DMS153 treated with DMSO at 0.1 percent for 48 hours (cell line): ENCODE data around the gene FBN1.

Source experiments
- DNase-seq: peaks from one replicate; lab custom pipeline; 2025; ENCODE audit not compliant: unreplicated experiment; lab: John Stamatoyannopoulos, UW

The FBN1 gene

DNA sequence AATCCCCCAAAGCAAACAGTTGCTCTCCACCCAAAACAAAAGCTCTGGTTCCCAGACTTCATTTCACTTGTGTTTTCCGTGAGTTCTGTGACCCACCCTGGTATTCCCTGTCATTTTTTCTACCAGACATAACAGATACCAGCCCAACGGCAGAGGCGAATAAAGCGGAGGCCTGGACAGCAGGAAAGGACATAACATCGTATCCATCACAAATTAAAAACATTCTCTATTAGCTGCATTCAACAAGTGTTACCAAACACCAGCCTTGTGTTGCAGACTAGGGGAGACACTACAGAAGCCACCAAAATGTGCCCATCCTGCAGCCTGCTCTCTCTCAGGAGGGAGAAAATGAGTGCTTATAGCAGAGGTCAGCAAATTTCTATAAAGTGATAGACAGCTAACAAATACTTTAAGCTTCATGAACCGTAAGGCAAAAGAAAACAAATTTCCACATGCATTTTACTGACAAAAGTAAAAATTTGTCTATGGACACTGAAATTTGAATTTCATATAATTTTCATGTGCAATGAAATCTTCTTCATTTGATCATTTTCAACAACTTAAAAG is 7.1 kb upstream of the FBN1 start:
- no peak for DNase-seq

GRCh38 chr15:48650931-48651330 is 5.4 kb upstream of the FBN1 start:
- DNase-seq, result no peak

- no peak for DNase-seq
Observed at GRCh38 chr15:48647962-48648361, 2.5 kb upstream of the FBN1 start.

- no peak for DNase-seq
Observed at GRCh38 chr15:48646331-48646730, 822 bp upstream of the FBN1 start.

DNA sequence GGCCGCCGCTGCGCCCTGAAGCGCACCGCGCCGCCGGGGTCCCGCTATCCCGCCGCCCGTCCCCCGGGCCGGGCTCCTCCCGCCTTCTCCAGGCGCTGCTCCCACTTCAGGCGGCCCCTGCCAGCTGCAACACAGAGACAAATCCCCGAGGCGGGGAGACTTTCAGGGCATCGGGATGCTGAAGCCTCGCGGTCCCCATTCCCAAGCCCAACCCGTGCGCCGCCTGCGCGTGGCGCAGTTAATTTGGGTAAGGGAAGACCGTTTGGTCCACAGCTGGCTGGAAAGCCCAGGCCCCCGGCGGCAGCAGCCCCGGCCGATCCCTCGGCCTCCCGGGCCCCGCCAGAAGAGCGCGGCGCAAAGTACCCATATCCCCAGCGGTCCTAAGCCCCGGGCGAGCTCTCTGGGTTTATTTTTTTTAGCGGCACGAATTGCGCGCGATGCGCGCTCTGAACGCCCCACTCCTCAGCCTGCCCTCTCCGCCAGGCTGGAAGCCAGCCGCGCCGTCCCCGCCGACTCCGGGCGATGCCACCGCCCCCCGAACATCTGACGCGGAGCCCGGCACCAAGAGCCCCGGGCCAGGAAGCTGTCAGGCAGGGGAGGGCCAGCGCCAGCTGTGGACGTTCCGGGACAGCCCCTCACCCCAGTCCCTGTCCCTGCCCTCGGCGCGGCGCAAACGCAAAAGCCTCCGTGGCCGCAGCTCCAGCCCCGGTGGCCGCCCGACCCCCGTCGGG is 517 bp downstream of the FBN1 start:
- DNase-seq, result no peak

DNA sequence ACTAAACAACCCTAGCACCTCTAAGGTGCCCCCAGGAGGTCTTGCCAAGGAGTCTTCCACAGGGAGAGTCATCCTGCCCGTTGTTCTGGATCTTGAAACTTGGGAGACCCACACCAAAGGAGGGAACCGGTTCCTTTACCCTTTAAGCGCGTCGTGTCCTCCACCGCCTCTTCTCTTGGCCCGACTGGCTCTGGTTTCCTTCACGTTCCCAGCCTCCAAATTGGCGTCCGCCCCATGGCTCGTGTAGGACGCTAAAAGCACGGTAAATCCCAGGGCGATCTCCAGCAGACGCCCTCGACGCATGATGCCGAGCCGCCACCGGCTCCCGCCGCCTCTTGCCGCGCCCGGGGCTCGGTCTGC is 1.1 kb downstream of the FBN1 start:
- no peak for DNase-seq

DNA sequence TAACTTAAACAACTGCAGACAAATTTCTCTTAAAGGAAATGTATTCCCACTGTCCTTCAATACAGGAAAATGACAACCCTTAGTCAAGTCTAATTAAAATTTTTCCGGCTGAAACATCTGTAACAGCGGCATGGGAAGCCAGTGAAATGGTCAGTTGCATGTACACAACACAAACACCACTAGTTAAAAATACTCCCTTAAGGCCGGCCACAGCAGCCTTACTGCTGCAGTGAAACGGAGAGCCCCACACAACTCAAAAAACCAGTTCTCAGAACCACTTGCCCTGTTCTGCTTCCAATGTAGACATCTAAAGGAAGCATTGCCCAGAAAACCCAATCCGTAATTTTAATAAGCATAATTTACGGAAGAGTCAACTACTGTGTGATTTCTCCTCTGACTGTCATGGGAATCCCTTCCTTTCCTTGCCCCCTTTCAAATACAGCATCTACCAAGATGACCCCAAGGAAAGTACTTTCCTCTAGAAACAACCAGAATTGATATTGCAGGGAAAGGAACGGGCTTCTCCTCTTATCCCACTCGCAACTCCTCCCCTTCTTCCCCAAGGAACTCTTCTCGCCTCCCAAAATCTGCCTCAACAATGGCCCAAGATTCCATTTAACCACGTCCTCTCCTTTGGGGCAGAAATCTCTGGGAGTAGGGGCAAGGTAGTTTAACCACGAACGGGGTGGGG is 1.6 kb downstream of the FBN1 start:
- DNase-seq, result no peak

DNA sequence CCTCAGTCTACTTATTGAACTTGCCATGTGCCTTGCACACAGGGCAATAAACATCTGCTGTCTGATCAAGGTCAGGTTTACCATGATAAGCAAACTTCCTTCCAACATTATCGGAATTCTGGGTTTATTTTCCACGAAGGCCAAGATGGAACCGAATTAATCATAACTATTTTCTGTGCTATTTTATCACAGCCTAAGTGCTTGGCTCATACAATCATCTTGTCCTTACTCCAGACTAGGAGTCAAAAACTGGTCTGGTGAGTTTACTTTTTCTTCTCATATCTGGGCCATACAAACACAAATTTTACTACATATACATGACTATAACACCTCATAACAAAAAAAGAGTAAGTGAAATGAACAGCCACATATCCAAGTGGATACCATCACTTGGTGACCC is 2.3 kb downstream of the FBN1 start:
- DNase-seq, result no peak

DNA sequence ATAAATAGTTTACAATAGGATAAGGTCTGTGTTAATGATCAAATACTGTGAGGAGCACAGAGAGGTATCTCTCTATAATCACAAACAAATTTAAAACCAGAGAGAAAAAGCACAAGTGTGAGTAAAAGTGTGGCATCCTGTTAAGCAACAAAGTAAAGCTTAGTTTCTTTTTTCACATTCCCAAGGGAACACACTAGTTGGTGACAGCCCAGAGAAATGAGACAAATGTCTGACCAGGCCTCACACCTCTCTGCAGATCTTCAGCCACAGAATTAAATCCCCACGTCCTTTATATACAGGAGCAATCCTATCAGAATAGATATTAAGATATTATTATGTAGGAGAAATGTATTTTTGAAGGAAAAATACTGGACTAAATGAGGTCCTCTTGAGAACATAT is 2.7 kb downstream of the FBN1 start:
- no peak for DNase-seq

DNA sequence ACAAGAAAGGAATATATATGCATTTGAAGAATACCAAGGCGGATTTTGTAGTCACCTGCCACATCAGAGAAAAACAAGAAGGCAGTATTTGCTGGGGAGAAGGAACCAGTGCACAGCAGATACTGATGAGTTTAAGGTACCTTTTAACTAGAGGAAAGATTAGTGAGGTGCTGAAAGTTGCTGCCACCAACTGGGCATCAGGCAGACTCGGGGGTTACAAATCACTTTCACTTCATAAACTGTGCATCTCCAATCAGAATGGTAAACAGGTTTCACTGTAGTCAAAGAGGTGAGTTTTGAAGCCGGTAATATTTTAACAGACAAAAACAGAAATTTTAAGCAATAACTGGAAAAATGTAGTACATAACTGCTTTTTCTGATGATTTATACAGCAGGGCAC is 4.1 kb downstream of the FBN1 start:
- no peak for DNase-seq

DNA sequence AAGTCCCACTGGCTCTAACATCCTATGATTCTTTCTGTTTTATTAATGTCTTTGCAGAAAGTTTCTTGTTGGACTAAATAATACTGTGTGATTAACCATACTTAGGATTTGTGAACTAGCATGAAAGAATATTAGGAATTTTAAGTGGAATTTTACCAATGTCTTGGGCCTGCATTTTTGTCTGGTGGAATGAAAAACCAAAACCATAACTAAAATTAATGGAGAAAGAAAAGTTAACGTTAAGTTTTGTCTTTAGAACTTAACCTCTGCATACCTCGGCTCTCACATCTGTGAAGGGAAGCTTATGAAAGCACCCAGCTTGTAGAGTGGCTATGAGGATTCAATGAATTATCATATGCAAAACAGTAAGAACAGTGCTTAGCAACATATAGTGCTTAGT is 6.5 kb downstream of the FBN1 start:
- DNase-seq, result no peak

DNA sequence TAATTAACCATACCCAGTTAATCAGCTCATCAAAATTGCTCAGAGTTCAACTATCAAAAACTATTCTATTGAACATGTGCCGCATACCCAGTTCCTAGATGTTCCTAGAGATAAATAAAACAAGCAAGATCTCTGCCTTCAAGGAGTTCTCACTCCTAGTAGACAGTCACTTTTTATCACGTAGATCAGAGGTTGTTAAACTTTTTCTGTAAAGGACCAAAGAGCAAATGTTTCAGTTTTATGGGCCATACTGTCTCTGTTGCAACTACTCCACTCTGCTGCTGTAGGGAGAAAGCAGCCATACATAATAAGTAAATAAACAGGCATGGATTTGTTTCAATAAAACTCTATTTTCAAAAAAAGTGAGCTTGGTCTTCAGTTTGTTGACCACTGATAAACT is 7.9 kb downstream of the FBN1 start:
- DNase-seq, result no peak

- DNase-seq, result no peak
Observed at GRCh38 chr15:48636511-48636910, 9.0 kb downstream of the FBN1 start.

GRCh38 chr15:48634893-48635292 is 10.6 kb downstream of the FBN1 start:
- no peak for DNase-seq

DNA sequence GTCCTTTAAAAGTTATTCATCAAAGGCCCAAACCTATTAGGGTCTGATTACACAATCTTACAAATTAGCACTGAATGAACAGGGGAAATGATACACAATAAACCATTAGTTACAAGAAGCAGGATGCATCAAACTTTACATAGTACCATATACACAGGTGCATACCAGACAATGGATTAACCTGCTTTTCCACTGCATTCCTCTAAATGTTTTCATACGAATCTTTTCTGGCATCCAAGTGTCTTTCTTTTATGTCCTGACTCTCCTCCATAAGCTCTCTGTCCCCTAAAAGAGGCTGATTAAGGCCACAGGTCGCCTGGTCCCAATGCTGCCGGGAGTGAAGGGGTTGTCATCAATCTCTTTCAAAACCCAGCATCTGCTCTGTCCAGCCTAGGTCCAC is 11.4 kb downstream of the FBN1 start:
- no peak for DNase-seq

DNA sequence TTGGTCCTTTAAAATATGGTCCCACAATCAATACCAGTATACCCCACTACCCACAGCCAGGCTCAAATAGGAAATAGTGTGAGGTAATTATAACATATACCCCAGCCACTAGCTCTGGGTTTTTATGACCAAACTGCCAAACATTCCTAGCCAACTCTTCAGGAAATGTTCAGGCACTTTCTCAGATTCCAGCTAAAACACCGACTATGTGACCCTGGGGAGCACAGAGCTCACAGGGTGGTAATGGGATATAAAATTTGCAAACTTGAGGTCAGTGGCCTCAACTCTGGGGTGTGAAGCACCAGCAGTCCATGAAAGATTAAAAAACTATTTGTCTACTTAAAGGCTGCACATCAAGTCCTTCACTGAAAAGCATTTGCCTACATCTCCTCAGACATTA is 12.9 kb downstream of the FBN1 start:
- no peak for DNase-seq

DNA sequence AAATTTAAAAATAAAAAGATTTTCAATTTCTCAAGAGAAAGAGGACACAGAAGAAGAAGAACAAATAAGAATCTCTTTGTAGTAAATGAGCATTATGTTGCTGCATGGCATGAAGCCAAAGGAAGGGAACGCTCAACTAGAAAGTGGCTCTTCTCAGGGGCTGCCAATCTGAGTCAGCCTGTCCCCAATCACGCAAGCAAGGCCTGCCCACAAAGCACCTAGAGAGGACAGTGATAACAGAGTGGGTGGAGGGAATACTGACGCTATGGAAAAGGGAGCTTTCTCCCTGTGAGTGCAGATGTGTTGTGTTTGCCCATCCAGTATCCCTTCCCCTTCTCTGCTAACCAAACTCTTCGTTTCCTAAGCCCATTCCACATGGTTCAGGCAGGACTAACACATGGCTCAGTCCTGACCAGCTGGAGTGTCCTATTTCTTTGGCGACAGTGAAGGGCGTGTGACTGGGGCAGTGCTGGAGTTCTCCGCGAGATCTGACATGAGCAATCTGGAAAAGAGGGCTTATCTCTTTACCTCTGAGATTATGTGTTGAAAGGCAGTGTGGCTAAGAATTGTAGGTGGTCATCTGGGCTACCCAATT is 14.2 kb downstream of the FBN1 start:
- DNase-seq, result no peak

- no peak for DNase-seq
Observed at GRCh38 chr15:48630245-48630644, 15.3 kb downstream of the FBN1 start.

- DNase-seq, result no peak
Observed at GRCh38 chr15:48628832-48629231, 16.7 kb downstream of the FBN1 start.

DNA sequence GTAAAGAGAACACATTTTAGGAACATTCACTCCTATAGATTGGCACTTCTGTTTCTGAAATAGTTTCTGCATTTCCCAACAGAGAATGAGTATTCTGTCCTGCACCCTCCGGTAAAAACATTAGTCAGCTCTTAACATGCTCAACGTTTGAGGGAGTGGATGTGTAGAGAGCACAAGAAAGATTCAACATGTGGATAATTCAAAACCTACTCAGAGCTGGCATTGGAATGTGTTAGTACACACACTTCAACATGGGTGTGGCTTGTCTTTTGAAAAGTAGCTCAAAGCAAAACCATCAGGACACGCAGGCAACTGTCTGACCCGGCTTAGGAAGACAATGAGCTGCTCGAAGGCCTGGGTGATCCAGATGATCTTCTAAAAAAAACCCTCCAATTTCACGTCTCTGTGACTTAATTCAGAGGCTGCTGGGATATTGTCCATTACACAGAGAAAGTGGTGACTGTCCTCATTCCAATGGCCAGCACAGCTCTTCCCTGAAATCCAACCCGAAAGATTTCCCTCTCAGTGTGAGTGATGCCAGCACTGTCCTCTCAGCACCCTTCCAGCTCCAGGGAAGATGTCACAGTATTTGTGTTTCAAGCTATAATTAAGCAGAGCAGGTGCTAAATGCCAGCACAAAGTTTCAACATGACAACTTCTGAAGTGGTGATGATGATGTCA is 18.1 kb downstream of the FBN1 start:
- no peak for DNase-seq

DNA sequence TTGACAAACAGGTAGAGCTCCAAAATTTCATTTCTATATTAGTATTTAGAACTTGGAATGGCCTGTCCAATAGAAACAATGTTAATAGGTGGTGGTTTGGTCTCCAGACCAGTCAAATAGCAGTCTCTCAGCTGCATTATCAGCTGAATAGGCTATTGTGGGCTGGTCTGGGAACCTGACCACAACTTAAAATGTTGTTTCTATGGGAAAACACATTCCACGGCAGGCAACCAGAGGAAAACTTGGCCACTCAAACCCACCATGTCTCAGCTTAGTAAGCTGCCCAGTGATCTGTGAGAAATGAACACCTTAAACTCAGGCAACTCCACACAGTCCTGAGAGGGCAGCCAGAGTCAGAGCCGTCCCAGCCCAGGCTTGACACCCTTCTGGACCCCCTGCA is 20.4 kb downstream of the FBN1 start:
- DNase-seq, result no peak

DNA sequence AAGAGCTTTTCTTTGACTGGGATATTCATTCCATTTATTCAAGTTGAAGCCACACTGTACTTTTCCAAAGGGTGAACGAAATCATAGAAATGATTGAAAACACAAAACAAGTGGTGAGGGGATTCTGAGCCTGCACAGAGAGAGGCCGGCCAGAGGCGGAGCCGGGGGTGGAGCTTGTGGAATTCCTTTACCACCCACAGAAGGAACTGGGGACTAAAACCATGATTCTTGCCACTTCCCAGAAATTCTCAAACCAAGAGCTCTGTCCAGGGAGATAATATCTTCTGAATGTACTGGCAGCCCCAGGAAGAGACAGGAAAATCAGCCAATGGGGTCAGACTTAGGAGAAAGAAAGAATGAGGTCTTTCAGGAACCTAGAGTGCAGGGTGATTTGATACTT is 20.8 kb downstream of the FBN1 start:
- no peak for DNase-seq
